ENCODE data around the gene FKBP5. TPM values are rescaled to one million over a fixed set of nuclear protein-coding genes. Genes with fewer than 3 reads are reported as not detected.

FKBP5 gene
- total RNA-seq, 3 donors from 2014 or later = 167 to 970 (median 266) TPM

DNA sequence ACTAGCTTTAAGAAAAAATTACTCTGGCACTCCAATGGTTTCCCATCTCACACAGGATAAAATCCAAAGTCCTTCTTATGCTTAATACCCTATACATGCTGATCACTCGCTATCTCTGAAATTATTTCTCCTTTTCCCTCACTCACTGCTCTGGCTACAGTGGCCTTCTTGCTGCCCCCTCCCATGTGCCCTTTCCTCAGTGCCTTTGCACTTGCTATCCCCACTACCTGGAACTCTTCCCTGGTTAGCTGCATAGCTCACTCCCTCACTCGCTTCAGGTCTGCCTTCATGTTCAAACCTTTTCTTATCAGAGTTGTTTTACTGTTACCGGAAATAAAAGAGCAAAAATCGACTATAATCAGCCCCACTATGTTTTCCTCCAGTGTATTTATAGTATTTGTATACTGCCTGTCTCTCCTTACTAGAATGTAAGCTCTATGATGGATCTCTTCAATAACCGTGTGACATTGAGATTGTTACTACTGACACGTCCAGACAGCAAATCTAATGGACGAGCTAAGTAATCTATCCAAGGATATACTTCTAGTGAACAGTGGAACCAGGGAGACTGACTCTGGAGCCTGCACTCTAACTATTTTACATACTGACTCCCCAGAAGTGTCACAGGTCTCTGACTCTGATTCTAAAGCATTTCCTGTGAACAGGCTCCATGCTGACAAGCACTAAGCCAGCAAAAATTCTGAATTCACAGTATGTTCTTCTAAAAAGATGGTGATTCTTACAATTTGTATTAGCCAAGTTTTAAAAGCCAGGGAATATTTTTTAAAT, 25.1 kb downstream of the FKBP5 start:
- TF ChIP-seq, protein P1, sequence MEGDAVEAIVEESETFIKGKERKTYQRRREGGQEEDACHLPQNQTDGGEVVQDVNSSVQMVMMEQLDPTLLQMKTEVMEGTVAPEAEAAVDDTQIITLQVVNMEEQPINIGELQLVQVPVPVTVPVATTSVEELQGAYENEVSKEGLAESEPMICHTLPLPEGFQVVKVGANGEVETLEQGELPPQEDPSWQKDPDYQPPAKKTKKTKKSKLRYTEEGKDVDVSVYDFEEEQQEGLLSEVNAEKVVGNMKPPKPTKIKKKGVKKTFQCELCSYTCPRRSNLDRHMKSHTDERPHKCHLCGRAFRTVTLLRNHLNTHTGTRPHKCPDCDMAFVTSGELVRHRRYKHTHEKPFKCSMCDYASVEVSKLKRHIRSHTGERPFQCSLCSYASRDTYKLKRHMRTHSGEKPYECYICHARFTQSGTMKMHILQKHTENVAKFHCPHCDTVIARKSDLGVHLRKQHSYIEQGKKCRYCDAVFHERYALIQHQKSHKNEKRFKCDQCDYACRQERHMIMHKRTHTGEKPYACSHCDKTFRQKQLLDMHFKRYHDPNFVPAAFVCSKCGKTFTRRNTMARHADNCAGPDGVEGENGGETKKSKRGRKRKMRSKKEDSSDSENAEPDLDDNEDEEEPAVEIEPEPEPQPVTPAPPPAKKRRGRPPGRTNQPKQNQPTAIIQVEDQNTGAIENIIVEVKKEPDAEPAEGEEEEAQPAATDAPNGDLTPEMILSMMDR (IDR thresholded peaks at IDR 0.05) = no peak
- TF ChIP-seq POLR2AphosphoS5 (IDR thresholded peaks at IDR 0.05) (no peak), POLR2A (IDR thresholded peaks at IDR 0.05) (no peak)
- Histone ChIP-seq H3K9me3 (no peaks in the 10 kb centered on the region), H3K4me3 (no peak overlapping the region), H3K4me1 (no peaks in the 10 kb centered on the region), H3K27ac (no peak overlapping the region), H3K36me3 (no peaks in the 10 kb centered on the region), H3K27me3 (no peaks in the 10 kb centered on the region)
- intact Hi-C loops (cut with DNase I; ENCODE audit: low total_unique reads) = no loop called here
- DNase-seq (ENCODE audit: low spot score in 2 of 2) = no peak

DNA sequence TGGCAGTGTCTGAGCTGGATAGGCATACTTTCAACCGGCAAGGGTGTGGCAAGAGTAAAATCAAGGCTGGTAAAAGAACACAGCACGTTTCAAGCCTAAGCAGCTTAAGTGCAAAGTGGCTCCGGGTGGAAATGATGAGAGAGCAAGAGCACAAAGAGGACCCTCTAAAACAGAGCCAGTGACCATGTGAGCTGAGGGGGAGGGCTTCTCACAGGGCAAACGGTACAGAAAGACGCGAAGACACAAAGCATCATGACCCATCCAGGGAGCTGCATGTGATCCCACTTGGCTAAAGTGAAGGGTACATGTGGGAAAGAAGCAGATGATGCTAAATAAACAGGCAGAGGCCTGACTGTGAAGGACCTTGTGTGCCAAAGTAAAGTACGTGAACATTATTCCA, 25.7 kb downstream of the FKBP5 start:
- Histone ChIP-seq H3K4me3 (no peak overlapping the region), H3K27me3 (no peaks in the 10 kb centered on the region), H3K36me3 (no peaks in the 10 kb centered on the region), H3K4me1 (no peaks in the 10 kb centered on the region), H3K9me3 (no peaks in the 10 kb centered on the region), H3K27ac (no peak overlapping the region)
- TF ChIP-seq POLR2A (IDR thresholded peaks at IDR 0.05) = no peak
- TF ChIP-seq POLR2AphosphoS5 (IDR thresholded peaks at IDR 0.05) = no peak
- TF ChIP-seq, protein P1 (IDR thresholded peaks at IDR 0.05) = no peak
- no peak for DNase-seq (ENCODE audit: low spot score in 2 of 2)
- intact Hi-C loops (cut with DNase I; ENCODE audit: low total_unique reads) = no loop called here

DNA sequence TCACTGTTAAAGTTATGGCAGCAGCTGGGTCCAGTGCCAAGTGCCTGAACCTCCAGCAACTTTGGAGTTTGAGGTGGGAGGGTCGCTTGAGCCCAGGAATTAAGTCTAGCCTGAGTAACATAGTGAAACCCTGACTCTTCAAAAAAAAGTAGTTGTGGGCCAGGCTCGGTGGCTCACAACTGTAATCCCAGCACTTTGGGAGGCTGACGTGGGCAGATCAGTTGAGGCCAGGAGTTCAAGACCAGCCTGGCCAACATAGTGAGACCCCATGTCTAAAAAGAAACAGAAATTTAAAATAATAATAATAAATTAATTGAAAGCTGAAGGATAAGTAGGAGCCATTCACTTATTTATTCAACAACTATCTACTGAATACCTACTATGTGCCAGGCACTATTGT, 33.8 kb downstream of the FKBP5 start:
- Histone ChIP-seq H3K36me3 (no peaks in the 10 kb centered on the region), H3K27ac (no peak overlapping the region), H3K9me3 (no peaks in the 10 kb centered on the region), H3K27me3 (no peaks in the 10 kb centered on the region), H3K4me3 (no peak overlapping the region), H3K4me1 (no peaks in the 10 kb centered on the region)
- DNase-seq (ENCODE audit: low spot score in 2 of 2) = no peak
- TF ChIP-seq POLR2A (IDR thresholded peaks at IDR 0.05) = no peak
- TF ChIP-seq POLR2AphosphoS5 (IDR thresholded peaks at IDR 0.05) = no peak
- TF ChIP-seq, protein P1 (IDR thresholded peaks at IDR 0.05) = no peak
- intact Hi-C loops (cut with DNase I; ENCODE audit: low total_unique reads) = no loop called here

DNA sequence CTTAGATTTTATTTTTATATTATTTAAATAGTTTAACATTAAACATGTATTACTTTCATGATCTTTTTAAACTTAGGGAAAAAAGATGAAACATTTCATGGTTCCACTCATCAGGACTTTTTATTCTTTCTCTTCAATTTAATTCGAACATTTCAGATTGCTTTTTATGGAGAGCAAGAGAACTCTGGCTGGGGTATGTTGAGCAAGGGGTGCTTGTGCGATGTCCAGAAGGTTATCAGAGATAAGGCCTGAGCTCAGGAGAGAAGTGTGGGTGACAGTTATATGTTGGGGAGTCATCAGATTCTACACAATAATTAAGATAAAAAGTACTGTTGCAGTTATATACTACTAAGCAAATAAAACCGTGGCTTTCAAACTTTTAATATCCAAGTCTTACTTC, 37.5 kb downstream of the FKBP5 start:
- TF ChIP-seq, protein P1 (IDR thresholded peaks at IDR 0.05) = no peak
- TF ChIP-seq POLR2AphosphoS5 (IDR thresholded peaks at IDR 0.05) = no peak
- TF ChIP-seq POLR2A (IDR thresholded peaks at IDR 0.05) = no peak
- Histone ChIP-seq H3K9me3 (no peaks in the 10 kb centered on the region), H3K4me3 (no peak overlapping the region), H3K36me3 (no peaks in the 10 kb centered on the region), H3K27me3 (no peaks in the 10 kb centered on the region), H3K27ac (no peak overlapping the region), H3K4me1 (no peaks in the 10 kb centered on the region)
- intact Hi-C loops (cut with DNase I; ENCODE audit: low total_unique reads) = no loop called here
- no peak for DNase-seq (ENCODE audit: low spot score in 2 of 2)

DNA sequence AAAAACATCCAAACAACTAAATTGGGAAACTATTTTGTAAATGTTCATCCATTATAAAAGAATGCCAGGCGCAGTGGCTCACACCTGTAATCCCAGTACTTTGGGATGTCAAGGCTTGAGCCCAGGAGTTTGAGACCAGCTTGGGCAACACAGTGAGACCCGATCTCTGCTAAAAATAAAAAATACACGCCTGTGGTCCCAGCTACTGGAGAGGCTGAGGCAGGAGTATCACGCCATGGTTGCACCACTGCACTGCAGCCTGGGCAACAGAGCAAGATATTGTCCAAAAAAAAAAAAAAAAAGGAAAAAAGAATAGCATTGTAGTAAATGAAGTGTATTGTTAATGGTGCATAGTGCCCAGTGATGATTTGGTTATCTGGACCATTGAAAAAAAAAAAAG, 38.7 kb downstream of the FKBP5 start:
- no peaks in the 10 kb centered on the region for H3K4me1 ChIP-seq
- intact Hi-C loops (cut with DNase I; ENCODE audit: low total_unique reads) = no loop called here
- DNase-seq (ENCODE audit: low spot score in 2 of 2) = no peak

More for the DNA sequence above, 38.7 kb downstream of the FKBP5 start:
- Histone ChIP-seq H3K27ac (no peak overlapping the region), H3K9me3 (no peaks in the 10 kb centered on the region), H3K36me3 (no peaks in the 10 kb centered on the region), H3K27me3 (no peaks in the 10 kb centered on the region), H3K4me3 (no peak overlapping the region)
- TF ChIP-seq, protein P1 (IDR thresholded peaks at IDR 0.05) = no peak
- TF ChIP-seq POLR2A (IDR thresholded peaks at IDR 0.05) = no peak
- no peak for TF ChIP-seq POLR2AphosphoS5 (IDR thresholded peaks at IDR 0.05)
